H9 (cell line): ENCODE measurements around the gene ERFL. TPM values are rescaled to one million over a fixed set of nuclear protein-coding genes. Genes with fewer than 3 reads are reported as not detected.
A peak's percentile ranks its signal among the peaks of the same experiment; 100 is the strongest.
"Not testable (repeated sequence)": the region's sequence is repeated elsewhere in the genome, so short reads cannot be mapped to it uniquely, and the experiment has no call there.

Experiments
- DNase-seq: peaks from one replicate; pipeline ENCODE4 v3.0.0-alpha.2; 2017
- H2AFZ ChIP-seq: one replicate; pipeline ENCODE4 v1.6.1; 2013; ENCODE audit warnings: mild to moderate bottlenecking, low read length, control low read depth, moderate library complexity
- H2AK5ac ChIP-seq: 2 replicates; pipeline ENCODE4 v1.6.1; 2013; ENCODE audit warnings: low read length, control low read depth, mixed read lengths; ENCODE audit not compliant: insufficient read length
- H2BK120ac ChIP-seq: one replicate; pipeline ENCODE4 v1.6.1; 2013; ENCODE audit warnings: low read depth, mild to moderate bottlenecking, low read length, control low read depth, inconsistent platforms; ENCODE audit not compliant: poor library complexity, severe bottlenecking
- H2BK12ac ChIP-seq: 2 replicates; pipeline ENCODE4 v1.6.1; 2013; ENCODE audit warnings: low read length, control low read depth, mixed read lengths, low read depth; ENCODE audit not compliant: insufficient read length
- H2BK15ac ChIP-seq: 2 replicates; pipeline ENCODE4 v1.6.1; 2013; ENCODE audit warnings: low read depth, low read length, control low read depth
- H2BK20ac ChIP-seq: one replicate; pipeline ENCODE4 v1.6.1; 2013; ENCODE audit warnings: low read depth, mild to moderate bottlenecking, low read length, control low read depth, inconsistent platforms; ENCODE audit not compliant: poor library complexity, severe bottlenecking
- H2BK5ac ChIP-seq: 2 replicates; pipeline ENCODE4 v1.6.1; 2013; ENCODE audit warnings: low read length, control low read depth, mixed read lengths; ENCODE audit not compliant: insufficient read length
- H3K14ac ChIP-seq: 2 replicates; pipeline ENCODE4 v1.6.1; 2013; ENCODE audit warnings: low read length, control low read depth; ENCODE audit not compliant: insufficient read depth
- H3K18ac ChIP-seq: 2 replicates; pipeline ENCODE4 v1.6.1; 2013; ENCODE audit warnings: low read depth, mild to moderate bottlenecking, mixed read lengths, low read length, control low read depth; ENCODE audit not compliant: insufficient read length
- H3K23ac ChIP-seq: 2 replicates; pipeline ENCODE4 v1.6.1; 2013; ENCODE audit warnings: low read length, control low read depth, mixed read lengths, low read depth; ENCODE audit not compliant: insufficient read length
- H3K23me2 ChIP-seq: 2 replicates; pipeline ENCODE4 v1.6.1; 2013; ENCODE audit warnings: low read depth, mild to moderate bottlenecking, mixed read lengths, low read length, control low read depth; ENCODE audit not compliant: insufficient read length, poor library complexity, severe bottlenecking
- H3K27ac ChIP-seq: 2 replicates; pipeline ENCODE4 v1.5.1; 2013; ENCODE audit warnings: low read length, control low read depth, mixed read lengths, low read depth; ENCODE audit not compliant: insufficient read length
- H3K27me3 ChIP-seq: 2 replicates; pipeline ENCODE4 v1.6.1; 2013; ENCODE audit warnings: low read length, control low read depth, inconsistent platforms; ENCODE audit not compliant: insufficient read depth
- H3K4ac ChIP-seq: 2 replicates; pipeline ENCODE4 v1.6.1; 2013; ENCODE audit warnings: low read depth, mild to moderate bottlenecking, control low read depth, inconsistent platforms, low read length, moderate library complexity
- H3K4me1 ChIP-seq: 2 replicates; pipeline ENCODE4 v1.6.1; 2013; ENCODE audit warnings: low read length, control low read depth, inconsistent platforms; ENCODE audit not compliant: insufficient read depth
- H3K4me2 ChIP-seq: 2 replicates; pipeline ENCODE4 v1.6.1; 2013; ENCODE audit warnings: low read length, control low read depth, mixed read lengths; ENCODE audit not compliant: insufficient read length, insufficient read depth
- H3K56ac ChIP-seq: 2 replicates; pipeline ENCODE4 v1.6.1; 2013; ENCODE audit warnings: low read depth, mild to moderate bottlenecking, mixed read lengths, low read length, control low read depth; ENCODE audit not compliant: insufficient read length
- H3K79me1 ChIP-seq: 2 replicates; pipeline ENCODE4 v1.6.1; 2013; ENCODE audit warnings: low read depth, mild to moderate bottlenecking, moderate library complexity, low read length, control low read depth, inconsistent platforms; ENCODE audit not compliant: insufficient read depth, poor library complexity, severe bottlenecking
- H3K79me2 ChIP-seq: 2 replicates; pipeline ENCODE4 v1.6.1; 2013; ENCODE audit warnings: low read length, control low read depth, inconsistent platforms; ENCODE audit not compliant: insufficient read depth
- H3K9ac ChIP-seq: 2 replicates; pipeline ENCODE4 v1.6.1; 2013; ENCODE audit warnings: low read length, control low read depth, mixed read lengths; ENCODE audit not compliant: insufficient read length; ENCODE audit errors: extremely low read depth
- H3K9me3 ChIP-seq: one replicate; pipeline ENCODE4 v1.6.1; 2013; ENCODE audit warnings: low read depth, low read length, inconsistent platforms; ENCODE audit not compliant: control insufficient read depth
- H3T11ph ChIP-seq: one replicate; pipeline ENCODE4 v1.6.1; 2013; ENCODE audit warnings: mild to moderate bottlenecking, low read length, control low read depth, inconsistent platforms
- H4K20me1 ChIP-seq: one replicate; pipeline ENCODE4 v1.6.1; 2013; ENCODE audit not compliant: control insufficient read depth, insufficient read length, insufficient read depth
- H4K5ac ChIP-seq: 2 replicates; pipeline ENCODE4 v1.6.1; 2013; ENCODE audit warnings: low read depth, mild to moderate bottlenecking, mixed read lengths, low read length, control low read depth; ENCODE audit not compliant: insufficient read length
- H4K8ac ChIP-seq: replicated peaks from 2 replicates; pipeline ENCODE4 v1.6.1; 2013; ENCODE audit warnings: low read length, control low read depth, mixed read lengths, low read depth; ENCODE audit not compliant: insufficient read length
- H4K91ac ChIP-seq: 2 replicates; pipeline ENCODE4 v1.6.1; 2013; ENCODE audit warnings: low read depth, mild to moderate bottlenecking, moderate library complexity, mixed read lengths, low read length, control low read depth; ENCODE audit not compliant: insufficient read length
- H3K27ac Mint-ChIP-seq, 3 experiments: 2 replicates in 2 of 3; 3 replicates in 1 of 3; pipeline ENCODE4 v1.8.0; 2020 to 2021; ENCODE audit warnings: mixed read lengths in 3 of 3, mild to moderate bottlenecking in 1 of 3, moderate library complexity in 1 of 3
- H3K27me3 Mint-ChIP-seq: 2 replicates; pipeline ENCODE4 v1.8.0; 2021; ENCODE audit warnings: low read depth, mild to moderate bottlenecking, moderate library complexity, mixed read lengths
- H3K36me3 Mint-ChIP-seq, 3 experiments: 2 replicates in 2 of 3; 3 replicates in 1 of 3; pipeline ENCODE4 v1.8.0; 2020 to 2021; ENCODE audit warnings: low read depth in 3 of 3, mixed read lengths in 3 of 3; ENCODE audit not compliant: insufficient read depth in 1 of 3
- H3K4me1 Mint-ChIP-seq, 2 experiments: 2 replicates each; pipeline ENCODE4 v1.8.0; 2020; ENCODE audit warnings: mixed read lengths in 2 of 2
- H3K4me3 Mint-ChIP-seq, 2 experiments: 2 replicates in 1 of 2; 3 replicates in 1 of 2; pipeline ENCODE4 v1.8.0; 2020 to 2021; ENCODE audit warnings: mild to moderate bottlenecking in 2 of 2, mixed read lengths in 2 of 2, moderate library complexity in 1 of 2
- H3K9me3 Mint-ChIP-seq, 2 experiments: 2 replicates in 1 of 2; 3 replicates in 1 of 2; pipeline ENCODE4 v1.8.0; 2020; ENCODE audit warnings: mild to moderate bottlenecking in 2 of 2, mixed read lengths in 2 of 2, moderate library complexity in 1 of 2
- WGBS: extraction: QIAGEN DNeasy Blood & Tissue Kit; methylation state at CpG from one replicate; pipeline ENCODE4 v1.1.7; 2013; ENCODE audit warnings: missing lambda C conversion rate, low lambda C conversion rate, mixed read lengths; ENCODE audit not compliant: insufficient read length; ENCODE audit errors: extremely low coverage; 5-methylcytosine and 5-hydroxymethylcytosine counted together
- total RNA-seq: library from RNA; stranded (reverse); gene quantifications from 2 replicates; pipeline ENCODE4 v1.2.1, GENCODE V29; 2021
- TF ChIP-seq, protein P1 (sequence below): fragments of 200-600 bp; sonication (generic); conservative IDR thresholded peaks from 3 replicates; pipeline ENCODE4 v1.8.0; 2021; ENCODE audit warnings: antibody characterized with exemption, mild to moderate bottlenecking

The ERFL gene
- total RNA-seq, 1 experiment from 2014 or later: 0.22 TPM

DNA sequence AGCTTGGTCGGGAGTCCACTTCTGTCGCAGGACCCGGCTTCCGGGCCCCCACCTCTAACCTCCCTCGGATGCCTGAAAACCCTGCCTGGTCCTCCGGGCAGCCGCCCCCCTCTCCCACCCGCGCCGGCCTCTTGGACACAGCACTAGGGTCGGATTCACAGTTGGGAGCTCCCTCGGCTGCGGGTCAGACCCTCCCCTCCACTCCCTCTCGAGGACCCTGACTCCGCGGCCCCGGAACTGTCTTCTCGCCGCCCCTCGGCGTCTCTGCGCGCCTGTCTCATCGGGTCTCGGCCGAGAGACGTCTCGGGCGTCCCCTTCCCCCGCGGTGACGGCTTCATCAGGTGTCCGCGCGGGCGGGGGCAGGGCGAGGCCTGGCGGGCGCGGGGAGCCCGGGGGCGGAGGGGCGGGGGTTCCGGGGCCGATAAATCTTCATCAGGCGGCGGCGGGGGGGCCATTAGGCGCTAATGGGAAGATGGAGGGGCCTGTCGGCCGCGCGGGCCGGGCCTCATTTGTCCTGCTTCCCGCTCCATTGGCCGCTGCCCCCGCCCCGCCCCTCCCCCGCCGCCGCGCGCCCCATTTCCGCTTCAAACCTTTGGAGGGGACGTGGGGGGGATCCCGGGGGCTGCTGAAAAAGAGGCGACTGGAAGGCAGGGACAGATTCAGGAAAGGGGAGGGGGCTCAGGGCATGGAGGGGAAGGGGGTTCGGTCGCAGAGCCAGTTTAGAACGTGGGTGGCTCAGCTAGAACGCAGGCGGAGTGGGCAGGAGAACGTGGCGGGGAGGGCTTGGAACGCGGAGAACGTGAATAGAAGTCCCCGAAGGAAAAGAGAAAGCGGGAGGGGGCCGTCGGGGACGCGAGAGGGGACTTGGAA lies 11.8 kb upstream of the ERFL start:
- Histone ChIP-seq H2BK20ac (no peak overlapping the region), H3K4ac (no peak overlapping the region), H3K18ac (peak overlapping the region; percentile 57), H3K23ac (no peak overlapping the region), H3K56ac (no peak overlapping the region), H3K9me3 (no peaks in the 10 kb centered on the region), H2BK12ac (no peak overlapping the region), H3K27me3 (peaks cover 22% of the 10 kb centered on the region; the same call in 1 of the 2 replicates), H4K5ac (no peak overlapping the region), H2AK5ac (no peak overlapping the region), H3T11ph (no peak overlapping the region), H4K91ac (no peak overlapping the region), H2AFZ (no peak overlapping the region), H2BK5ac (no peak overlapping the region), H3K79me2 (no peaks in the 10 kb centered on the region), H3K4me1 (no peaks in the 10 kb centered on the region), H4K8ac (no peak overlapping the region), H3K79me1 (no peaks in the 10 kb centered on the region), H4K20me1 (no peaks in the 10 kb centered on the region), H3K4me2 (peak overlapping the region; percentile 70), H2BK15ac (no peak overlapping the region), H3K27ac (no peak overlapping the region), H2BK120ac (no peak overlapping the region), H3K9ac (no peak overlapping the region), H3K14ac (no peak overlapping the region), H3K23me2 (peaks cover 4% of the 10 kb centered on the region)
- no CpG with 5 or more reads among the region's 83 CpGs for WGBS
- Mint-ChIP-seq H3K4me1 (peaks cover 2 to 15% of the 10 kb centered on the region in 2 experiments; a peak in 3 of 4 replicates), H3K27me3 (peaks cover 52% of the 10 kb centered on the region), H3K4me3 (peak overlapping the region; percentile 67 to 90), H3K36me3 (no peaks in the 10 kb centered on the region; a peak in 1 of 7 replicates), H3K9me3 (peaks cover 0 to 3% of the 10 kb centered on the region in 2 experiments; a peak in 2 of 5 replicates), H3K27ac (no peak overlapping the region)
- TF ChIP-seq, protein P1, sequence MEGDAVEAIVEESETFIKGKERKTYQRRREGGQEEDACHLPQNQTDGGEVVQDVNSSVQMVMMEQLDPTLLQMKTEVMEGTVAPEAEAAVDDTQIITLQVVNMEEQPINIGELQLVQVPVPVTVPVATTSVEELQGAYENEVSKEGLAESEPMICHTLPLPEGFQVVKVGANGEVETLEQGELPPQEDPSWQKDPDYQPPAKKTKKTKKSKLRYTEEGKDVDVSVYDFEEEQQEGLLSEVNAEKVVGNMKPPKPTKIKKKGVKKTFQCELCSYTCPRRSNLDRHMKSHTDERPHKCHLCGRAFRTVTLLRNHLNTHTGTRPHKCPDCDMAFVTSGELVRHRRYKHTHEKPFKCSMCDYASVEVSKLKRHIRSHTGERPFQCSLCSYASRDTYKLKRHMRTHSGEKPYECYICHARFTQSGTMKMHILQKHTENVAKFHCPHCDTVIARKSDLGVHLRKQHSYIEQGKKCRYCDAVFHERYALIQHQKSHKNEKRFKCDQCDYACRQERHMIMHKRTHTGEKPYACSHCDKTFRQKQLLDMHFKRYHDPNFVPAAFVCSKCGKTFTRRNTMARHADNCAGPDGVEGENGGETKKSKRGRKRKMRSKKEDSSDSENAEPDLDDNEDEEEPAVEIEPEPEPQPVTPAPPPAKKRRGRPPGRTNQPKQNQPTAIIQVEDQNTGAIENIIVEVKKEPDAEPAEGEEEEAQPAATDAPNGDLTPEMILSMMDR: no peak
- no peak for DNase-seq

GRCh38 chr19:41939209-41939608 lies 11.0 kb upstream of the ERFL start:
- H4K5ac ChIP-seq, H3K4ac ChIP-seq, H3K23me2 ChIP-seq, H2BK5ac ChIP-seq, H3K23ac ChIP-seq, H4K91ac ChIP-seq, H3K9me3 ChIP-seq, H3T11ph ChIP-seq, H3K79me1 ChIP-seq, H3K36me3 Mint-ChIP-seq, H2BK15ac ChIP-seq, H3K56ac ChIP-seq, DNase-seq, H3K9me3 Mint-ChIP-seq, H3K27ac ChIP-seq, H3K18ac ChIP-seq, H2AFZ ChIP-seq, H2BK20ac ChIP-seq, H4K8ac ChIP-seq, H3K4me2 ChIP-seq, H3K4me3 Mint-ChIP-seq, H3K4me1 ChIP-seq, H2BK12ac ChIP-seq, H3K9ac ChIP-seq, H3K14ac ChIP-seq, H2AK5ac ChIP-seq, H3K79me2 ChIP-seq, H3K27ac Mint-ChIP-seq, H2BK120ac ChIP-seq, H4K20me1 ChIP-seq: not testable (repeated sequence)
- H3K27me3 ChIP-seq: peaks cover 27% of the 10 kb centered on the region; the same call in 1 of the 2 replicates
- peaks cover 46% of the 10 kb centered on the region for H3K27me3 Mint-ChIP-seq
- peaks cover 6 to 21% of the 10 kb centered on the region in 2 experiments; a peak in 3 of 4 replicates for H3K4me1 Mint-ChIP-seq
